Upper lobe of right lung (tissue), 1 donor: ENCODE results near the gene TUBA3E. TPM values are rescaled to one million over a fixed set of nuclear protein-coding genes. Genes with fewer than 3 reads are reported as not detected.
"Not testable (repeated sequence)": the region's sequence is repeated elsewhere in the genome, so short reads cannot be mapped to it uniquely, and the experiment has no call there.

Source experiments
- ATAC-seq: fragments of 200-7000 bp; cut with Tn5 transposase; one replicate; pipeline ENCODE4 v1.9.1; 2020; ENCODE audit warnings: mild to moderate bottlenecking, moderate library complexity
- DNase-seq: peaks from one replicate; pipeline ENCODE4 v3.0.0-alpha.2; 2020
- H3K27ac ChIP-seq: fragments of 200-600 bp; one replicate; pipeline ENCODE4 v1.8.0; 2022
- H3K27me3 ChIP-seq: fragments of 200-600 bp; one replicate; pipeline ENCODE4 v1.8.0; 2022; ENCODE audit warnings: mild to moderate bottlenecking
- H3K36me3 ChIP-seq: fragments of 200-600 bp; one replicate; pipeline ENCODE4 v1.8.0; 2022
- H3K4me1 ChIP-seq: fragments of 200-600 bp; one replicate; pipeline ENCODE4 v1.8.0; 2022
- H3K4me3 ChIP-seq: fragments of 200-600 bp; one replicate; pipeline ENCODE4 v1.8.0; 2022; ENCODE audit warnings: mild to moderate bottlenecking
- H3K9me3 ChIP-seq: fragments of 200-600 bp; one replicate; pipeline ENCODE4 v1.8.0; 2022
- CTCF ChIP-seq: fragments of 200-600 bp; IDR thresholded peaks from one replicate; pipeline ENCODE4 v1.8.0; 2022; ENCODE audit warnings: antibody characterized with exemption
- intact Hi-C: fragments of 100-400 bp; cut with DNase I; formaldehyde crosslinking; loops from one replicate; pipeline ENCODE4 v1.11.0; 2022
- total RNA-seq: library from RNA; stranded (reverse); fragmentation: NEBNext Ultra II Directional; extraction: Animal tissue kit (Norgen Biotek cat#: 25700); gene quantifications from one replicate; pipeline ENCODE4 v1.2.1, GENCODE V29; 2021
- donor health status: DM: no; HTN: yes; CAD: no; lungs with severe emphysema.

The TUBA3E gene
- total RNA-seq, 1 donor from 2014 or later = not detected

GRCh38 chr2:130185896-130186295 is 12.3 kb downstream of the TUBA3E start:
- H3K27ac ChIP-seq = no peak overlapping the region
- no peaks in the 10 kb centered on the region for H3K36me3 ChIP-seq
- peaks cover 5% of the 10 kb centered on the region for H3K4me1 ChIP-seq
- H3K4me3 ChIP-seq = no peak overlapping the region
- no peak for TF ChIP-seq CTCF
- H3K27me3 ChIP-seq = no peaks in the 10 kb centered on the region
- no peak for ATAC-seq
- intact Hi-C loops = no loop called here
- H3K9me3 ChIP-seq = no peaks in the 10 kb centered on the region
- no peak for DNase-seq

GRCh38 chr2:130185436-130185835 is 12.8 kb downstream of the TUBA3E start:
- ATAC-seq (no peak), DNase-seq (no peak)
- H3K36me3 ChIP-seq = no peaks in the 10 kb centered on the region
- no peaks in the 10 kb centered on the region for H3K9me3 ChIP-seq
- TF ChIP-seq CTCF = no peak
- H3K27me3 ChIP-seq = no peaks in the 10 kb centered on the region
- no peak overlapping the region for H3K4me3 ChIP-seq
- H3K27ac ChIP-seq = no peak overlapping the region
- peaks cover 8% of the 10 kb centered on the region for H3K4me1 ChIP-seq
- intact Hi-C loops = no loop called here

GRCh38 chr2:130183512-130184373 is 14.5 kb downstream of the TUBA3E start:
- intact Hi-C loops = no loop called here
- H3K9me3 ChIP-seq = no peaks in the 10 kb centered on the region
- H3K27me3 ChIP-seq = no peaks in the 10 kb centered on the region
- no peaks in the 10 kb centered on the region for H3K36me3 ChIP-seq
- ATAC-seq (no peak), DNase-seq (no peak)
- no peak for TF ChIP-seq CTCF
- peaks cover 13% of the 10 kb centered on the region for H3K4me1 ChIP-seq
- no peak overlapping the region for H3K4me3 ChIP-seq
- no peak overlapping the region for H3K27ac ChIP-seq

- peaks cover 13% of the 10 kb centered on the region for H3K4me1 ChIP-seq
- H3K27ac ChIP-seq, H3K9me3 ChIP-seq, DNase-seq, intact Hi-C loops, H3K27me3 ChIP-seq, H3K36me3 ChIP-seq: not testable (repeated sequence)
- ATAC-seq = peak; percentile 38
- H3K4me3 ChIP-seq = peak overlapping the region; percentile 99
These were observed 15.3 kb downstream of the TUBA3E start for GRCh38 chr2:130182826-130183511.

- H3K36me3 ChIP-seq, intact Hi-C loops, H3K27me3 ChIP-seq, H3K9me3 ChIP-seq: not testable (repeated sequence)
- peak; percentile 61 for TF ChIP-seq CTCF
- DNase-seq (peak; percentile 95), ATAC-seq (peak; percentile 94)
- Histone ChIP-seq H3K4me1 (peaks cover 13% of the 10 kb centered on the region), H3K4me3 (peak within 1 kb of the TSS; percentile 99), H3K27ac (peak within 1 kb of the TSS; percentile 92)
These were observed 16.2 kb downstream of the TUBA3E start, which contains the start of gene MZT2B for GRCh38 chr2:130181880-130182682. TSS of gene MZT2B (plus strand) at chr2:130182262. CDS start at chr2:130182283, 21 bp downstream.
